ENCODE measurements around the gene IGFBP4.

DNA sequence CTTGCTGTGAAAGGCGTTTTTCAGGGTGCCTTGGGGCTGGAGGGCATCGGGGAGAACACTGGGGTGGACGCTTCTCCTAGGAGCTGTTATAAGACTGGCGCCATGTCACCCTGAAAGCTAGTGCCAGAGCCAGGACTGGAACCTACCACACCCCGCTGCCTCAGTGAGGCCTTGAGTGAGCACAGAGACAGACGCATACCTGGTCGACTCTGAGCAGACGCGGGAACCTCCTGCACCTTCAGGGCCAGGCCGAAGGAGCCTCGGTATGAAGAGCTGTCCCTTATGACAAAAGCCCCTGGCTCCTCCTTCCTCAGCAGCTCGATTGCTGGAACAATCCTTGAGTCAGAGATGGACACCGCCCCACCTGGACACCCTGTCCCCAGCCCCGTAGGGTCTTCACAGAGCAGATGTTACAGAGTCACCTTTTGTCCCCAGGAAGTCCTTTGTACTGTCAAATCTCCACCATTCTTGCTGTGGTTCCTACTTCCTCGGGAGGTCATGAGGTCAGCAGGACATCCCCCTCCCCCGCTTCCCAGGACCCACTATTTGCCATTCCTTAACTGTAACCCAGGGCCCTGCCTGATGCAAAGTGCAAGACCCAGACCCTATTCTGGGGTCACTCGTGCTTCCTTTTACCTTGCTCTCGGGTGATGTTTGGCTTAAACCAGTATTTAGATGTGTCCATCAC lies 41.2 kb downstream of the IGFBP4 start:
- TF ChIP-seq POLR2A (IDR thresholded peaks at IDR 0.05) = no peak
- TF ChIP-seq, protein P1, sequence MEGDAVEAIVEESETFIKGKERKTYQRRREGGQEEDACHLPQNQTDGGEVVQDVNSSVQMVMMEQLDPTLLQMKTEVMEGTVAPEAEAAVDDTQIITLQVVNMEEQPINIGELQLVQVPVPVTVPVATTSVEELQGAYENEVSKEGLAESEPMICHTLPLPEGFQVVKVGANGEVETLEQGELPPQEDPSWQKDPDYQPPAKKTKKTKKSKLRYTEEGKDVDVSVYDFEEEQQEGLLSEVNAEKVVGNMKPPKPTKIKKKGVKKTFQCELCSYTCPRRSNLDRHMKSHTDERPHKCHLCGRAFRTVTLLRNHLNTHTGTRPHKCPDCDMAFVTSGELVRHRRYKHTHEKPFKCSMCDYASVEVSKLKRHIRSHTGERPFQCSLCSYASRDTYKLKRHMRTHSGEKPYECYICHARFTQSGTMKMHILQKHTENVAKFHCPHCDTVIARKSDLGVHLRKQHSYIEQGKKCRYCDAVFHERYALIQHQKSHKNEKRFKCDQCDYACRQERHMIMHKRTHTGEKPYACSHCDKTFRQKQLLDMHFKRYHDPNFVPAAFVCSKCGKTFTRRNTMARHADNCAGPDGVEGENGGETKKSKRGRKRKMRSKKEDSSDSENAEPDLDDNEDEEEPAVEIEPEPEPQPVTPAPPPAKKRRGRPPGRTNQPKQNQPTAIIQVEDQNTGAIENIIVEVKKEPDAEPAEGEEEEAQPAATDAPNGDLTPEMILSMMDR (IDR thresholded peaks at IDR 0.05) = no peak

Measured in heart left ventricle (tissue), 13 donors.